Measurements from ENCODE around the gene CRKL.
"Not testable (repeated sequence)": the region's sequence is repeated elsewhere in the genome, so short reads cannot be mapped to it uniquely, and the experiment has no call there.

CRKL gene

GRCh38 chr22:20901093-20902033 is 15.8 kb upstream of the CRKL start:
- not testable (repeated sequence) for DNase-seq (ENCODE audit: low spot score)

GRCh38 chr22:20903093-20903492 is 14.1 kb upstream of the CRKL start:
- no peak for DNase-seq (ENCODE audit: low spot score)

GRCh38 chr22:20904008-20904979 is 12.9 kb upstream of the CRKL start:
- DNase-seq (ENCODE audit: low spot score), result no peak

DNA sequence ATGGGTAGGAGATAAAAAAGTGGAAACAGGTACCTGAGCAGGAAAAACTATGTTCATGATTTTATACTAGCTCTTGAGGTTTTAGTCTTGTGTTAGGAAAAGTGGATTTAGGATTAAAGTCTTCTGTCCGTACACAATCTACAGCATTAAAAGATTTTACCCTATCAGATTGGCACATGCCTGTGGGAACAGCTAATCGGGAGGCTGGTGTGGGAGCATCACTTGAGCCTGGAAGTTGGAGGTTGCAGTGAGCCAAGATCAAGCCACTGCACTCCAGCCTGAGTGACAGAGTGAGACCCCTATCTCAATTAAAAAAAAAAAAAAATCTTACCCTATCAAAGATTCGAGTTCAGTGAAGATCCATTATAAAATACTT is 12.2 kb upstream of the CRKL start:
- no peak for DNase-seq (ENCODE audit: low spot score)

GRCh38 chr22:20905415-20906386 is 11.5 kb upstream of the CRKL start:
- no peak for DNase-seq (ENCODE audit: low spot score)

- DNase-seq (ENCODE audit: low spot score), result no peak
These were observed 10.8 kb upstream of the CRKL start for GRCh38 chr22:20906387-20906767.

DNA sequence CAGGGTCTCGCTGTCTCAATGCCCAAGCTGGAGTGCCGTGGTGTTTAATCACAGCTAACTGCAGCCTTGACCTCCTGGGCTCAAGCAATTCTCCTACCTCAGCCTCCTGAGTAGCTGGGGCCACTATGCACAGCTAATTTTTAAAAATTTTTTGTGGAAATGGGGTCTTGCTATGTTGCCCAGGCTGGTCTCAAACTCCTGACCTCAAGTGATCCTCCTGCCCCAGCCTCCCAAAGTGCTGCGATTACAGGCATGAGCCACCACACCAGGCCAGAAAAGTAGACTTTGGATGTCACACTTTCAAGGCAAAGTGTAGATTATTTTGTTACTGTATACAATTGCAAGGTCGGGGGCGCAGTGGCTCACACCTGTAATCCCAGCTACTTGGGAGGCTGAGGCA is 8.5 kb upstream of the CRKL start:
- DNase-seq (ENCODE audit: low spot score), result not testable (repeated sequence)

DNA sequence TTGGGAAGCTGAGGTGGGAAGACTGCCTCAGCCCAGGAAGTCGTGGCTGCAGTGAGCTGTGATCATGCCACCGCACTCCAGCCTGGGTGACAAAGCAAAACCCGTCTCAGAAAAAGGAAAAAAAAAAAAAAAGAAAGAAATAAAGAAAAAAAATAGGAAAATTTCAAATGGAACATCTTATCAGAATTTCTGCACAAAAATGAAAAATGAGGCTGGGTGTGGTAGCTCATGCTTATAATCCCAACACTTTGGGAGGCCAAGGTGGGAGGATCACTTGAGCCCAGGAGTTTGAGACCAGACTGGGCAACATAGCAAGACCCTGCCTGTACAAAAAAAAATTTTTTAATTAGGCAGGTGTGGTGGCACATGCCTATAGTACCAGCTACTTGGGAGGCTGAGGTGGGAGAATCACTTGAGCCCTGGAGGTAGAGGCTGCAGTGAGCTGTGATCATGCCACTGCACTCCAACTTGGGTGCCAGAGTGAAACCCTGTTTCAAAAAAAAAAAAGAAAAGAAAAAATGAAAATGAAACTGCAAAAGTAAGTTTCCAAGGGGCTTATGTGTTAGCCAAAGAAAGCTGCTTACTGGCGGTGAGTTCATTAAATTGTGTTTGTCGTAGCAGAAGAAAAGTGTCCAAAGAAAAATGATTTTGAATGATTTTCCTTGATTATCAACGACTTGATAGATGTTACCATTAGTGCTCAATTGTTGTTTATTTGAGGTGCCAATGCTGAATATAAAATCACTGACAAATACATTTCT is 7.5 kb upstream of the CRKL start:
- no peak for DNase-seq (ENCODE audit: low spot score)

GRCh38 chr22:20912494-20912893 is 4.7 kb upstream of the CRKL start:
- DNase-seq (ENCODE audit: low spot score), result no peak

- no peak for DNase-seq (ENCODE audit: low spot score)
These were observed 1.5 kb downstream of the CRKL start for GRCh38 chr22:20918663-20919218.

DNA sequence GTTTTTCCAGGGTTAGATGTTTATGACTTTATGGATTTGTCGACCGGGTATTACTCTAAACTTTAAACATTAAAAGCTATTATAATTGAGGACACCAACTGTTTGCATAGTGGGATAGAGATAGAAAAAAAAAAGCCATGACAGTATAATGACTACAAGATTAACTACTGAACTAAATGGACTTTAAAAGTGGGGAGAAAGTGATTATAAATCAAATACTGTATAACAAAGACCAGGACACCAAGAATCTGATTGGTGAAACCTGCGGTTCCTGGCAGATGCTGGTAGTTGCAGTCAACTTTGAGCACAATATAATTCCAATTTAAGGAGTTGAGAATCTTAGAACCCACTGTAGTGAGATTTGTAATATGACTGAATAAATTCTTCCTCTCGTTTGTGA is 2.5 kb downstream of the CRKL start:
- DNase-seq (ENCODE audit: low spot score), result no peak

DNA sequence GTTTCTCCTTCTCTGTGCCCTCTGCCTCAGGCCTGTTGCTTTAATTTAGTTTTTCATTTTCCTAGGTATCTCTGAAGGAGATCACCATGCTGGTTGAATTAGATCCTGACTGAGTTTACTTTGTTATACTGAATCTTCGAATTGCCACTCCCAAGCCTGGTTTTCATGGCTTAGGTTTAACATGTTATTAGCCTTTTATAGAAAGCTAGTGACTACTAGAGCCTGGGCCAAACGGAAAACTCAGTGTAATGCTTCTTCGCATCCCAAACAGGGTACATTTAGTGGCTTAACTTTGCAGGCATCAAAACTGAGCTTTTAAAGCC is 3.6 kb downstream of the CRKL start:
- no peak for DNase-seq (ENCODE audit: low spot score)

GRCh38 chr22:20922141-20922751 is 5.0 kb downstream of the CRKL start:
- DNase-seq (ENCODE audit: low spot score), result no peak

- no peak for DNase-seq (ENCODE audit: low spot score)
These were observed 9.0 kb downstream of the CRKL start for GRCh38 chr22:20926243-20926642.

DNA sequence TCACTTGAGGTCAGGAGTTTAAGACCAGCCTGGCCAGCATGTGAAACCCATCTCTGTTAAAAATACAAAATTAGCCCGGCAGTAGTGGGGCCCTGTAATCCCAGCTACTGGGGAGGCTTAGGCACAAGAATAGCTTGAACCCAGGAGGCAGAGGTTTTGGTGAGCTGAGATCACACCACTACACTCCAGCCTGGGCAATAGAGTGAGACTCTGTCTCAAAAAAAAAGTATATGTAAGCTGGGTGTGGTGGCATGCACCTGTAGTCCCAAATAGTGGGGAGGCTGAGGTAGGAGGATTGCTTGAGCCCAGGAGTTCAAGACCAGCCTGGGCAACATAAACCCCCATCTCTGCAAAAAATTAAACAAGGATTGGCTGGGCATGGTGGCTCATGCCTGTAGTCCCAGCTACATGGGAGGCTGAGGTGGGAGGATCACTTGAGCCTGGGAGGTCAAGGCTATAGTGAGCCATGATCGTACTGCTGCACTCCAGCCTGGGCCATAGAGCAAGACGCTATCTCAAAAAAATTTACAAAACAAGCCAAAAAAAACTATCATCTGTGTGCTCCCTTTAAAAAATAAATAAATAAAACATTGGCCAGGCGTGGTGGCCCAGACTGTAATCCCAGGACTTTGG is 10.8 kb downstream of the CRKL start:
- no peak for DNase-seq (ENCODE audit: low spot score)

GRCh38 chr22:20928573-20928967 is 11.4 kb downstream of the CRKL start:
- DNase-seq (ENCODE audit: low spot score), result no peak

- no peak for DNase-seq (ENCODE audit: low spot score)
These were observed 12.8 kb downstream of the CRKL start for GRCh38 chr22:20930004-20930403.

DNA sequence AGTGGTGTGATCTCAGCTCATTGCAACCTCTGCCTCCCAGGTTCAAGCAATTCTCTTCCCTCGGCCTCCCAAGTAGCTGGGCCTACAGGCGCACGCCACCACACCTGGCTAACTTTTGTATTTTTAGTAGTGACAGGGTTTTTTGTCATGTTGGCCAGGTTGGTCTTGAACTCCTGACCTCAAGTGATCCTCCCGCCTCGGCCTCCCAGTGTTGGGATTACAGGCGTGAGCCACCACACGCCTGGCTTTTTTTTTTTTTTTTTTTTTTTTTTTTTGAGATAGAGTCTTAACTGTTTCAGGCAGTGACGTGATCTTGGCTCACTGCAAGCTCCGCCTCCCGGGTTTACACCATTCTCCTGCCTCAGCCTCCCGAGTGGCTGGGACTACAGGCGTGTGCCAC is 13.2 kb downstream of the CRKL start:
- not testable (repeated sequence) for DNase-seq (ENCODE audit: low spot score)

- no peak for DNase-seq (ENCODE audit: low spot score)
These were observed 14.0 kb downstream of the CRKL start for GRCh38 chr22:20931126-20931654.

GRCh38 chr22:20933910-20934309 is 16.7 kb downstream of the CRKL start:
- no peak for DNase-seq (ENCODE audit: low spot score)

Data from COLO829 (cell line).